ENCODE measurements around the gene MAML3.

The MAML3 gene

GRCh38 chr4:139851133-139851532, 302.9 kb downstream of the MAML3 start:
- Histone ChIP-seq H4K20me1 (ENCODE audit: control insufficient read depth, insufficient read depth, low read depth, low read length) (no peaks in the 10 kb centered on the region), H3K27ac (ENCODE audit: low read depth, low read length) (no peak overlapping the region), H3K4me3 (ENCODE audit: low read length) (no peak overlapping the region), H3K4me1 (ENCODE audit: control insufficient read depth, low read length) (0 out of 2 replicates have a peak, but pooled peaks cover 3% of the 10 kb centered on the region), H3K36me3 (ENCODE audit: control insufficient read depth, low read length) (no peaks in the 10 kb centered on the region), H3F3A (ENCODE audit: control insufficient read depth, insufficient read depth) (no peaks in the 10 kb centered on the region), H3K79me2 (ENCODE audit: control insufficient read depth, low read length) (no peaks in the 10 kb centered on the region), H3K27me3 (ENCODE audit: control insufficient read depth, low read length) (no peaks in the 10 kb centered on the region), H3K4me2 (ENCODE audit: low read length) (no peak overlapping the region), H3K9me2 (replicated peaks; ENCODE audit: control insufficient read depth, low read length) (no peaks in the 10 kb centered on the region), H3K9me3 (ENCODE audit: control insufficient read depth, insufficient read depth, low read length) (no peaks in the 10 kb centered on the region)
- TF ChIP-seq CTCF (IDR thresholded peaks at IDR 0.05; ENCODE audit: low read depth, low read length, poor library complexity, severe bottlenecking): no peak
- TF ChIP-seq EZH2phosphoT487 (IDR thresholded peaks at IDR 0.05; ENCODE audit: borderline replicate concordance, low read length): no peak

GRCh38 chr4:139849219-139849618, 304.8 kb downstream of the MAML3 start:
- Histone ChIP-seq H3K79me2 (ENCODE audit: control insufficient read depth, low read length) (no peaks in the 10 kb centered on the region), H3F3A (ENCODE audit: control insufficient read depth, insufficient read depth) (no peaks in the 10 kb centered on the region), H4K20me1 (ENCODE audit: control insufficient read depth, insufficient read depth, low read depth, low read length) (no peaks in the 10 kb centered on the region), H3K36me3 (ENCODE audit: control insufficient read depth, low read length) (no peaks in the 10 kb centered on the region), H3K27ac (ENCODE audit: low read depth, low read length) (no peak overlapping the region), H3K9me3 (ENCODE audit: control insufficient read depth, insufficient read depth, low read length) (no peaks in the 10 kb centered on the region), H3K27me3 (ENCODE audit: control insufficient read depth, low read length) (no peaks in the 10 kb centered on the region), H3K9me2 (replicated peaks; ENCODE audit: control insufficient read depth, low read length) (no peaks in the 10 kb centered on the region), H3K4me1 (ENCODE audit: control insufficient read depth, low read length) (peaks cover 16% of the 10 kb centered on the region), H3K4me3 (ENCODE audit: low read length) (no peak overlapping the region), H3K4me2 (ENCODE audit: low read length) (no peak overlapping the region)
- TF ChIP-seq CTCF (IDR thresholded peaks at IDR 0.05; ENCODE audit: low read depth, low read length, poor library complexity, severe bottlenecking): no peak
- TF ChIP-seq EZH2phosphoT487 (IDR thresholded peaks at IDR 0.05; ENCODE audit: borderline replicate concordance, low read length): no peak

- Histone ChIP-seq H3K27me3 (ENCODE audit: control insufficient read depth, low read length) (no peaks in the 10 kb centered on the region), H3K27ac (ENCODE audit: low read depth, low read length) (no peak overlapping the region), H3K4me1 (ENCODE audit: control insufficient read depth, low read length) (peaks cover 16% of the 10 kb centered on the region), H3K4me2 (ENCODE audit: low read length) (no peak overlapping the region), H3K79me2 (ENCODE audit: control insufficient read depth, low read length) (no peaks in the 10 kb centered on the region), H3F3A (ENCODE audit: control insufficient read depth, insufficient read depth) (no peaks in the 10 kb centered on the region), H3K4me3 (ENCODE audit: low read length) (no peak overlapping the region), H3K9me3 (ENCODE audit: control insufficient read depth, insufficient read depth, low read length) (no peaks in the 10 kb centered on the region), H3K36me3 (ENCODE audit: control insufficient read depth, low read length) (no peaks in the 10 kb centered on the region), H4K20me1 (ENCODE audit: control insufficient read depth, insufficient read depth, low read depth, low read length) (no peaks in the 10 kb centered on the region), H3K9me2 (replicated peaks; ENCODE audit: control insufficient read depth, low read length) (no peaks in the 10 kb centered on the region)
- TF ChIP-seq EZH2phosphoT487 (IDR thresholded peaks at IDR 0.05; ENCODE audit: borderline replicate concordance, low read length) (no peak), CTCF (IDR thresholded peaks at IDR 0.05; ENCODE audit: low read depth, low read length, poor library complexity, severe bottlenecking) (no peak)
These were observed 306.0 kb downstream of the MAML3 start for GRCh38 chr4:139848028-139848427.

DNA sequence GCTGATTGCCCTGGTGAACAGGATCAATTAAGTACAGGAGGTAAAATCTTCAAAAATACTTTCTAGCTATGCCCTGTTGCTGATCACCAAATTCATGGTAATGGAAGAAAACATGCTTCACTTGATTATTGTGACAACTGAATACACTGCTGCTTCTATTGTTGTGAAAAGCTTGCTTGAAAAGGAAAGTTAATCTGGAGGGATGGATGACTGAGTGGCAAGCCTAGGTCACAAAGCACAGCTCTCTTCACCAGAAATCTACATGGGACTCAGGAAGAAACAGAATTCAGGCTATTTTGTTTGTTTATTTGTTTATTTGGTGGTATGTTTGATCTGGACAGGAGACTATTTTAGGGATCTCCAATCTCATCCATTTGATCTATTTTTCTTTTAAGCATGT, 306.4 kb downstream of the MAML3 start:
- H3K4me2 ChIP-seq (ENCODE audit: low read length): no peak overlapping the region
- H3K27ac ChIP-seq (ENCODE audit: low read depth, low read length): no peak overlapping the region
- no peaks in the 10 kb centered on the region for H4K20me1 ChIP-seq (ENCODE audit: control insufficient read depth, insufficient read depth, low read depth, low read length)
- no peaks in the 10 kb centered on the region for H3K36me3 ChIP-seq (ENCODE audit: control insufficient read depth, low read length)
- no peaks in the 10 kb centered on the region for H3K27me3 ChIP-seq (ENCODE audit: control insufficient read depth, low read length)
- no peaks in the 10 kb centered on the region for H3K9me3 ChIP-seq (ENCODE audit: control insufficient read depth, insufficient read depth, low read length)
- H3K9me2 ChIP-seq (replicated peaks; ENCODE audit: control insufficient read depth, low read length): no peaks in the 10 kb centered on the region
- H3F3A ChIP-seq (ENCODE audit: control insufficient read depth, insufficient read depth): no peaks in the 10 kb centered on the region
- no peak for TF ChIP-seq CTCF (IDR thresholded peaks at IDR 0.05; ENCODE audit: low read depth, low read length, poor library complexity, severe bottlenecking)
- no peak for TF ChIP-seq EZH2phosphoT487 (IDR thresholded peaks at IDR 0.05; ENCODE audit: borderline replicate concordance, low read length)
- H3K4me1 ChIP-seq (ENCODE audit: control insufficient read depth, low read length): peaks cover 16% of the 10 kb centered on the region
- no peaks in the 10 kb centered on the region for H3K79me2 ChIP-seq (ENCODE audit: control insufficient read depth, low read length)
- H3K4me3 ChIP-seq (ENCODE audit: low read length): no peak overlapping the region

Measured in DOHH2 (cell line).